Heart left ventricle (tissue), 16 donors: Measurements from ENCODE around the gene FABP1. TPM values are rescaled to one million over a fixed set of nuclear protein-coding genes. Genes with fewer than 3 reads are reported as not detected.

ENCODE experiments used
- ATAC-seq, 4 donors: fragments of 200-7000 bp; cut with Tn5 transposase; one replicate each; pipeline ENCODE4 v1.9.1; 2020 to 2022; ENCODE audit warnings: moderate library complexity in 4 of 4, mild to moderate bottlenecking in 3 of 4, moderate number of reproducible peaks in 1 of 4
- DNase-seq, 5 donors: peaks; one replicate each; pipeline ENCODE4 v3.0.0-alpha.2; 2020
- H3K27ac ChIP-seq, 12 donors: fragments of 200-600 bp; sonication (generic) in 4 of 12; one replicate each; pipeline versions ENCODE4 v1.5.0 to v1.8.0; 2016 to 2022; ENCODE audit warnings: mild to moderate bottlenecking in 2 of 12
- H3K27me3 ChIP-seq, 9 donors: fragments of 200-600 bp; sonication (generic) in 2 of 9; one replicate each; pipeline versions ENCODE4 v1.5.1 to v1.8.0; 2016 to 2022; ENCODE audit warnings: mild to moderate bottlenecking in 3 of 9
- H3K36me3 ChIP-seq, 9 donors: fragments of 200-600 bp; sonication (generic) in 2 of 9; one replicate each; pipeline versions ENCODE4 v1.5.0 to v1.8.0; 2018 to 2022; ENCODE audit warnings: mild to moderate bottlenecking in 2 of 9
- H3K4me1 ChIP-seq, 12 donors: fragments of 200-600 bp; sonication (generic) in 4 of 12; one replicate each; pipeline versions ENCODE4 v1.5.0 to v1.8.0; 2016 to 2022; ENCODE audit warnings: mild to moderate bottlenecking in 3 of 12
- H3K4me3 ChIP-seq, 12 donors: fragments of 200-600 bp; sonication (generic) in 4 of 12; one replicate each; pipeline versions ENCODE4 v1.5.0 to v1.8.0; 2017 to 2022; ENCODE audit warnings: mild to moderate bottlenecking in 9 of 12, moderate library complexity in 4 of 12
- H3K9me3 ChIP-seq, 12 donors: fragments of 200-600 bp; sonication (generic) in 4 of 12; one replicate each; pipeline versions ENCODE4 v1.5.0 to v1.8.0; 2016 to 2022; ENCODE audit warnings: mild to moderate bottlenecking in 1 of 12
- CTCF ChIP-seq, 12 donors: fragments of 200-600 bp; sonication (generic) in 4 of 12; IDR thresholded peaks; one replicate each; pipeline versions ENCODE4 v1.5.0 to v1.8.0; 2018 to 2022; ENCODE audit warnings: antibody characterized with exemption in 12 of 12, mild to moderate bottlenecking in 5 of 12
- POLR2A ChIP-seq, 2 donors: fragments of 450-650 bp; IDR thresholded peaks; one replicate each; pipeline ENCODE4 v1.6.1; 2017; ENCODE audit warnings: antibody characterized with exemption in 2 of 2, mild to moderate bottlenecking in 2 of 2, moderate library complexity in 2 of 2
- WGBS, 4 donors: extraction: QIAGEN DNeasy Blood & Tissue Kit in 2 of 4; methylation state at CpG; one replicate each; pipeline versions ENCODE4 v1.1.5 to v1.1.7; 2013 to 2018; 5-methylcytosine and 5-hydroxymethylcytosine counted together
- intact Hi-C, 10 donors: fragments of 100-400 bp; cut with DNase I; formaldehyde crosslinking; loops; one replicate each; pipeline versions ENCODE4 v1.11.1 to v1.14.2; 2022
- polyA plus RNA-seq, 2 donors: library from polyadenylated mRNA; stranded (reverse); fragments of 200-250 nt; gene quantifications; one replicate each; pipeline ENCODE4 v1.2.3, GENCODE V29; 2013
- total RNA-seq, 9 donors: library from RNA; depleted of rRNA in 2 of 9; stranded (reverse); fragments of >200 nt in 2 of 9; fragmentation: NEBNext Ultra II Directional in 3 of 9; extraction: Animal tissue kit (Norgen Biotek cat#: 25700) in 3 of 9; gene quantifications; one replicate each; pipeline versions ENCODE4 v1.1.0 to v1.2.4, GENCODE V29; 2016 to 2023
- donor health status: ischemic (EF 13 %, LVEDD 7.1; RV severe dilation, severe dysfunction).
- donor health status: healthy with polysubstance abuse.
- donor health status: DM: no; HTN: yes; CAD: no.
- donor health status: DM: no; HTN: no; CAD: no.
- donor health status: ischemic (EF 25% LVEDD 6.9; RV normal size, moderate dysfunction).
- donor health status: ischemic (EF 25% LVEDD 5.7; RV mildly dilated, moderate dysfunction).
- donor health status: healthy.
- donor health status: DM: yes; HTN: yes; CAD: no.
- donor health status: ischemic (EF 35%, LVEDD 5.7; RV mildly dilated, moderate dysfunction).
- donor health status: nonischemic (EF 11% LVEDD 7.7; RV severe dilation, severe dysfunction).
- donor health status: DM: yes; HTN: yes; CAD: no.
- donor health status: PGD.
- donor health status: ischemic (EF 29% LVEDD 5.4; RV normal size, mild dysfunction).
- donor health status: nonischemic (EF 23%, LVEDD 6.1; RV moderate dilation, normal function).

The FABP1 gene
- total and polyA plus RNA-seq, 11 donors: 0.99 to 1.2 TPM; not detected in 9

DNA sequence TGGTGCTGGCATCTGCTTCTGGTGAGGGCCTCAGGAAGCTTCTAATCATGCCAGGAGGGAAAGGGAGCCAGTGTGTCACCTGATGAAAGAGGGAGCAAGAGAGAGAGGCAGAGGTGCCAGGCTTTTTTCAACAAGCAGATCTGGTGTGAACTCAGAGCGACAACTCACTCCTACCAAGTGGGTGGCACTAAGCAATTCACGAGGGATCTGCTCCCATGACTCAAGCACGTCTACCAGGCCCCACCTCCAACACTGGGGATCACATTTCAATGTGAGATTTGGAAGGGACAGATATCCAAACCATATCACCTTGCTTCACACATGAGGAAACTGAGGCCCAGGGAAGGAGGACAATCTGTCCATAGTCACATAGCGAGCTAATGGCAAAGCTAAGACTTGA lies 19.1 kb downstream of the FABP1 start:
- Histone ChIP-seq H3K27me3 (no peaks in the 10 kb centered on the region), H3K27ac (no peak overlapping the region), H3K4me1 (peaks cover 0 to 3% (median 0%) of the 10 kb centered on the region in 12 donors), H3K36me3 (peaks cover 0 to 87% (median 9%) of the 10 kb centered on the region in 9 donors), H3K4me3 (no peak overlapping the region), H3K9me3 (no peaks in the 10 kb centered on the region)
- DNase-seq (no peak), ATAC-seq (peak; percentile 15 to 50 (median 34))
- intact Hi-C loops: no loop called here
- WGBS, 4 donors: 48 to 58% (median 51%) methylated on average over 4 of the region's 4 CpGs
- no peak for TF ChIP-seq CTCF (IDR thresholded peaks at IDR 0.05)
- TF ChIP-seq POLR2A (IDR thresholded peaks at IDR 0.05): no peak

DNA sequence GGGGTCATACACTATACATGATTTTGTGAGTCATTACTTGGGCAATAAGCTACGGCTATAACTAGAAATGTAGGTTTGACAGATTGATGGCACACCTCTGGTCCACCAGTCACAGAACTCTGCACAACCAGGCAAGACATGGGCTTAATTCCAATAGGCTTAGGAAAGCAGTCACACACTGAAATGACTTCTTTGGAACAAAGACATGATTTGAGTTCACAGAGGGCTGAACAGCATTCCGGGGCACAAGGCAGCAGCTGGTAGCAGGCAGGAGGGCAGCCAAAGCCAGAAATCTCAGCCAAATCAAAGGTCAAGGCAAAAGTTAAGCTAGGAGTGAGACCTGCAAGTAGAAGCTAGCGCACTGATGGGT lies 27.4 kb downstream of the FABP1 start:
- intact Hi-C loops: no loop called here
- Histone ChIP-seq H3K9me3 (no peaks in the 10 kb centered on the region), H3K36me3 (peaks cover 0 to 69% (median 0%) of the 10 kb centered on the region in 9 donors), H3K4me3 (no peak overlapping the region), H3K4me1 (peaks cover 0 to 35% (median 8%) of the 10 kb centered on the region in 12 donors), H3K27ac (peak overlapping the region in 5 of 12 donors; percentile 6 to 39 (median 14)), H3K27me3 (no peaks in the 10 kb centered on the region)
- WGBS, 4 donors: 48 to 63% (median 56%) methylated on average over 3 of the region's 3 CpGs
- ATAC-seq: peak in 3 of 4 donors; percentile 38 to 58 (median 58)
- no peak for DNase-seq
- TF ChIP-seq CTCF (IDR thresholded peaks at IDR 0.05) (no peak), POLR2A (IDR thresholded peaks at IDR 0.05) (no peak)

DNA sequence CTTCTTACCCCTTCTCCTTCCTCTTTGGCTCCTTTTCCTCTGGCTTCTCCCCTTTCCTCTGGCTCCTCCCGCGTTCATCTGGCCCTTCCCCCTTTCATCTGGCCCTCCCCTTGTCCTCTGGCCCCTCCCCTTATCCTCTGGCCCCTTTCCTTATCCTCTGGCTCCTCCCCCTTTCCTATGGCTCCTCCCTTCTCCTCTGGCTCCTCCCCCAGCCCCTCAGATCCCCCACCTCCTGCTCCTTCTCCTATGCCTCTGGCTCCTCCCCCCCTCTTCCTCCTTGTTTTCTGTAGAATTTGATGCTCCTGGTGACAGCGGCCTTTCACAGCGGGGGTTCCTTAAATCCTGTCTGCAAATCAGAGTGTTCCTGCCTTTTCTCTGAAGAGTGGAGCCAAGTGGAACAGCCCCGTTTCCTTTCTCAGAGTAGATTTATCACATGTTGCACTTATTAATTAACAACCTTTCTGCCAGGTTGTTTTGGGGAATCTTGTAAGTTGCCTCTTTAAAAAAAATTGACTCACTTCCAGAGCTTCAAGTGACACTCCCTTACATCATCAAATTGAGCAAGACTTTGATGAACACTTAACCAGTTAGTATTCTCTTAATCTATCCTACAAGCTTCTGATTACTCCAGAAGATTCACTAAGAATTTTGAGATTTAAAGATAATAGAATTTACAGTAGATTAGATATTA lies 27.9 kb downstream of the FABP1 start:
- intact Hi-C loops: no loop called here
- 32 to 54% (median 44%) methylated on average over 5 of the region's 5 CpGs for WGBS, 4 donors
- DNase-seq (no peak), ATAC-seq (peak in 3 of 4 donors; percentile 34 to 56 (median 47))
- H3K9me3 ChIP-seq: no peaks in the 10 kb centered on the region
- peak overlapping the region in 6 of 12 donors; percentile 6 to 39 (median 26) for H3K27ac ChIP-seq
- H3K27me3 ChIP-seq: no peaks in the 10 kb centered on the region
- TF ChIP-seq CTCF (IDR thresholded peaks at IDR 0.05) (no peak), POLR2A (IDR thresholded peaks at IDR 0.05) (no peak)
- H3K4me3 ChIP-seq: no peak overlapping the region
- H3K36me3 ChIP-seq: peaks cover 0 to 70% (median 0%) of the 10 kb centered on the region in 9 donors
- peaks cover 0 to 35% (median 8%) of the 10 kb centered on the region in 12 donors for H3K4me1 ChIP-seq

GRCh38 chr2:88098558-88098900 lies 29.3 kb downstream of the FABP1 start:
- ATAC-seq: no peak
- TF ChIP-seq POLR2A (IDR thresholded peaks at IDR 0.05) (no peak), CTCF (IDR thresholded peaks at IDR 0.05) (no peak)
- peaks cover 0 to 67% (median 3%) of the 10 kb centered on the region in 9 donors for H3K36me3 ChIP-seq
- peak overlapping the region in 2 of 12 donors; percentile 9 to 33 for H3K27ac ChIP-seq
- DNase-seq: no peak
- no peaks in the 10 kb centered on the region for H3K9me3 ChIP-seq
- H3K27me3 ChIP-seq: no peaks in the 10 kb centered on the region
- intact Hi-C loops: no loop called here
- H3K4me3 ChIP-seq: no peak overlapping the region
- peaks cover 0 to 40% (median 8%) of the 10 kb centered on the region in 12 donors for H3K4me1 ChIP-seq
